ENCODE measurements around the gene MRGPRD.

MRGPRD gene, protein sequence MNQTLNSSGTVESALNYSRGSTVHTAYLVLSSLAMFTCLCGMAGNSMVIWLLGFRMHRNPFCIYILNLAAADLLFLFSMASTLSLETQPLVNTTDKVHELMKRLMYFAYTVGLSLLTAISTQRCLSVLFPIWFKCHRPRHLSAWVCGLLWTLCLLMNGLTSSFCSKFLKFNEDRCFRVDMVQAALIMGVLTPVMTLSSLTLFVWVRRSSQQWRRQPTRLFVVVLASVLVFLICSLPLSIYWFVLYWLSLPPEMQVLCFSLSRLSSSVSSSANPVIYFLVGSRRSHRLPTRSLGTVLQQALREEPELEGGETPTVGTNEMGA

GRCh38 chr11:68980776-68981065 lies at the start of gene MRGPRD:
Gene MRGPRD (minus strand): TSS chr11:68980986. CDS start chr11:68980986, 0 bp downstream.
- Mint-ChIP-seq H3K27ac (ENCODE audit: low read depth) (no peak within 1 kb of the TSS), H3K27me3 (peaks cover 33% of the 10 kb centered on the region), H3K4me1 (no peaks in the 10 kb centered on the region), H3K9me3 (peaks cover 10% of the 10 kb centered on the region), H3K36me3 (ENCODE audit: insufficient read depth) (no peaks in the 10 kb centered on the region), H3K4me3 (no peak within 1 kb of the TSS)
- no peak for ATAC-seq (replicated peaks; ENCODE audit: extremely low read depth, poor library complexity, severe bottlenecking)
- DNase-seq (ENCODE audit: low spot score in 2 of 2) = no peak

- Mint-ChIP-seq H3K4me3 (no peak overlapping the region), H3K4me1 (no peaks in the 10 kb centered on the region), H3K27me3 (peaks cover 22% of the 10 kb centered on the region), H3K9me3 (no peaks in the 10 kb centered on the region), H3K27ac (ENCODE audit: low read depth) (no peak overlapping the region), H3K36me3 (ENCODE audit: insufficient read depth) (no peaks in the 10 kb centered on the region)
- no peak for ATAC-seq (replicated peaks; ENCODE audit: extremely low read depth, poor library complexity, severe bottlenecking)
- DNase-seq (ENCODE audit: low spot score in 2 of 2) = no peak
Observed at GRCh38 chr11:69030301-69030700, 49.5 kb upstream of the MRGPRD start.

DNA sequence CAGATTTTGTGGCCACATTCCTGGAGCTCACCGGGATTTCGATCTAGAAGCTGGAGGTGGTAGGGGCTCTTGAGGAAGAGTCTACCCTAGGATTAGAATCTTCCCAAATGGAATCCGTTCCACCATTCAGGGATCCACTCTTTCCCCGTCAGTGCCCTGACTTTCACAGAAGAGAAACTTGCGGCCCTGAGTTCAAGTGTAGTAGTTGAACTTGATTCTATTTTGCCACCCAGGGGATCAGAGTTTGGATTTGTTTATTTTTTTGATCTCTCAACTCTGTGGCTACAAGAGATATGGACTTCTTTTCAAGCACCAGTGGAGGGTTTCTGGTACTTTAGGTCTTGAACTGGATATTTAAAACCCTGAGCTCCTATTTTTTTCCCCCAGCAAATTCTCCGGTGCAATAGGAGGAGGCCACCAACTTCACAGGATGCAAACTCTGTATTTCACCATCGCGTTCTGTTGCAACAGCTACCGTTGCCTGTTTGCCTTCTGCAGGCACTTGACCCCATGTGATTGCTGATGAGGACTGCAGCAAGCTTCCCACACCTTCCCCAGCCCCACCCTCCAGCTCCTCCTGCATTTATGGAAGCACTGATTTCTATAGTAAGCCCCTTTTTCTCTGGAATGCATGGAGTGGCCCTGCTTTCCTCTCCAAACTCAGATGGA lies 47.1 kb upstream of the MRGPRD start:
- DNase-seq (ENCODE audit: low spot score in 2 of 2) = no peak
- H3K4me1 Mint-ChIP-seq = no peaks in the 10 kb centered on the region
- no peak overlapping the region for H3K27ac Mint-ChIP-seq (ENCODE audit: low read depth)
- H3K9me3 Mint-ChIP-seq = no peaks in the 10 kb centered on the region
- ATAC-seq (replicated peaks; ENCODE audit: extremely low read depth, poor library complexity, severe bottlenecking) = no peak
- peaks cover 3% of the 10 kb centered on the region for H3K27me3 Mint-ChIP-seq
- H3K36me3 Mint-ChIP-seq (ENCODE audit: insufficient read depth) = peaks cover under 1% of the 10 kb centered on the region
- no peak overlapping the region for H3K4me3 Mint-ChIP-seq

GRCh38 chr11:69024509-69024908 lies 43.7 kb upstream of the MRGPRD start:
- no peaks in the 10 kb centered on the region for H3K27me3 Mint-ChIP-seq
- DNase-seq (ENCODE audit: low spot score in 2 of 2) (no peak), ATAC-seq (replicated peaks; ENCODE audit: extremely low read depth, poor library complexity, severe bottlenecking) (no peak)
- no peak overlapping the region for H3K27ac Mint-ChIP-seq (ENCODE audit: low read depth)
- no peaks in the 10 kb centered on the region for H3K9me3 Mint-ChIP-seq
- H3K36me3 Mint-ChIP-seq (ENCODE audit: insufficient read depth) = peaks cover 2% of the 10 kb centered on the region
- H3K4me3 Mint-ChIP-seq = no peak overlapping the region
- H3K4me1 Mint-ChIP-seq = no peaks in the 10 kb centered on the region

- no peak overlapping the region for H3K4me3 Mint-ChIP-seq
- no peaks in the 10 kb centered on the region for H3K27me3 Mint-ChIP-seq
- ATAC-seq (replicated peaks; ENCODE audit: extremely low read depth, poor library complexity, severe bottlenecking) (no peak), DNase-seq (ENCODE audit: low spot score in 2 of 2) (no peak)
- H3K9me3 Mint-ChIP-seq = no peaks in the 10 kb centered on the region
- H3K4me1 Mint-ChIP-seq = no peaks in the 10 kb centered on the region
- peaks cover 2% of the 10 kb centered on the region for H3K36me3 Mint-ChIP-seq (ENCODE audit: insufficient read depth)
- H3K27ac Mint-ChIP-seq (ENCODE audit: low read depth) = no peak overlapping the region
Observed at GRCh38 chr11:69022260-69022659, 41.5 kb upstream of the MRGPRD start.

DNA sequence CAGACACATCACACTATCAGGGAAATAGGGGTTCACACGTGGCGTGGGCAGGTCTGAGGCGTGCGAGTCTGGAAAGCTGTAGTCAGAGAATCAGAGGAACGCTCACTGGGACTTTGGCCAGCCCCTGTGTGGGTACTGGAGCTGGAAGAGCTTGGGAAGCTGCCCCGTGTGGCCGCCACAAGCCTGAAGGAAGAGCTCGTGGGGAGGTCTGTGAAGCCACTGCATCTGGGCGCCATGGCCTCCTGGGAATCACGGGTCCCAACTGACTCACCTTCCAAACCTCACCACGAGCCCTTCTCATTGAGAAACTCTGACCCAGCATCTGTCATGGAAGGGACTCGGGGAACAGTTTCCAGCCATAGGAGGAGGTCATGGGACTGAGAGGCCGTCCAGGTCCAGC lies 38.1 kb upstream of the MRGPRD start:
- Mint-ChIP-seq H3K9me3 (no peaks in the 10 kb centered on the region), H3K4me1 (no peaks in the 10 kb centered on the region), H3K36me3 (ENCODE audit: insufficient read depth) (peaks cover 2% of the 10 kb centered on the region), H3K27ac (ENCODE audit: low read depth) (no peak overlapping the region), H3K27me3 (no peaks in the 10 kb centered on the region), H3K4me3 (no peak overlapping the region)
- DNase-seq (ENCODE audit: low spot score in 2 of 2) (no peak), ATAC-seq (replicated peaks; ENCODE audit: extremely low read depth, poor library complexity, severe bottlenecking) (no peak)

DNA sequence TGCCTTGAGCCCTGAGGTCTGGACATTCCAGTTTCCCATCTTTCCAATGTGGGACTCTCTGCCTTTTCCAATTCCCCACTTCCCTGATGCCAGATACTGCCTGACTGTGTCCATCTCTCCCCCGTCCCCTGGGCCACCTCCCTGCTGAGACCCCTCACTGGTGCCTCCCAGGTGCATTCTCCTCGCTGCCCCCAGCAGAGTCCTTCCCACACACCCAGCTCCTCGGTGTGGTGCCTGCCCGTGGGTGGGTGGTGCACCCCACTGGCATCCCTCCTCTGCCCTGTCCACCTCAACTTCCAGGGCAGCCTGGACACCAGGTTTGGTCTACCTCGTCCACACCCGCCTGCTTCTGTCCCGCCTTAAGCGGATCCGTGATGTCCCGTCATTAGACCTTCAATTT lies 37.2 kb upstream of the MRGPRD start:
- H3K4me1 Mint-ChIP-seq = no peaks in the 10 kb centered on the region
- DNase-seq (ENCODE audit: low spot score in 2 of 2) (no peak), ATAC-seq (replicated peaks; ENCODE audit: extremely low read depth, poor library complexity, severe bottlenecking) (no peak)
- H3K4me3 Mint-ChIP-seq = no peak overlapping the region
- no peaks in the 10 kb centered on the region for H3K9me3 Mint-ChIP-seq
- H3K27ac Mint-ChIP-seq (ENCODE audit: low read depth) = no peak overlapping the region
- no peaks in the 10 kb centered on the region for H3K27me3 Mint-ChIP-seq
- peaks cover 2% of the 10 kb centered on the region for H3K36me3 Mint-ChIP-seq (ENCODE audit: insufficient read depth)

DNA sequence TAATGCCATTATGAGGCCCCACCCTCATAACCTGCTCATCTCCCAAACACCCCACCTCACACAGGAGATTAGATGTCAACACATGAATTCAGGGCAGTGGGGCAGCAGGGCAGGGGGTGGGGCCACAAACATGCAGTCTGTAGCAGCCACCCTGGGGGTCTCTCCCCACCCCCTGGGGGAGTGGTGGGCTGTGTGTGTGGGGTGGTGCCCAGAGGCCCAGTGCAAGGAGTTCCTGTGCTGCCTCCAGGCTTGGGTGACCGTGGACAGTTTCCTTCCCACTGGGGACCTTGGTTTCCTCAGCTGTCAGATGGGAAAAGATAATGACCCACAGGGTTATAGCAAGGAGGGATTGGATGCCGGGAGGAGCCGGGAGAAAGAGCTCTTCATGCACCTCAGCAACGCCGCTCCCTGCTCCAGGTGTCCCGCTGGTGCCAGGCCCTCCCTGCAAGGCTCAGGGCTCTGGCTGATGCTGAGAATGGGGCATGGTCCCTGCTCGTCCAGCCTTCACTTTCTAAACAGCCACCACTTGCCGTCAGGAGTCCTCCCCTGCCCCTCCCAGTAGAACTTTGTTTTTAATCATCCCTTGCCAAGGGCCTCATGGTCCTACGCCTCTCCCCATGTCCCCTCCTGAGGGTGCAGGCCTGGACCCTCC lies 34.2 kb upstream of the MRGPRD start:
- DNase-seq (ENCODE audit: low spot score in 2 of 2) = no peak
- Mint-ChIP-seq H3K36me3 (ENCODE audit: insufficient read depth) (no peaks in the 10 kb centered on the region), H3K4me3 (no peak overlapping the region), H3K4me1 (no peaks in the 10 kb centered on the region), H3K27me3 (peaks cover 20% of the 10 kb centered on the region), H3K27ac (ENCODE audit: low read depth) (no peak overlapping the region), H3K9me3 (no peaks in the 10 kb centered on the region)
- no peak for ATAC-seq (replicated peaks; ENCODE audit: extremely low read depth, poor library complexity, severe bottlenecking)

DNA sequence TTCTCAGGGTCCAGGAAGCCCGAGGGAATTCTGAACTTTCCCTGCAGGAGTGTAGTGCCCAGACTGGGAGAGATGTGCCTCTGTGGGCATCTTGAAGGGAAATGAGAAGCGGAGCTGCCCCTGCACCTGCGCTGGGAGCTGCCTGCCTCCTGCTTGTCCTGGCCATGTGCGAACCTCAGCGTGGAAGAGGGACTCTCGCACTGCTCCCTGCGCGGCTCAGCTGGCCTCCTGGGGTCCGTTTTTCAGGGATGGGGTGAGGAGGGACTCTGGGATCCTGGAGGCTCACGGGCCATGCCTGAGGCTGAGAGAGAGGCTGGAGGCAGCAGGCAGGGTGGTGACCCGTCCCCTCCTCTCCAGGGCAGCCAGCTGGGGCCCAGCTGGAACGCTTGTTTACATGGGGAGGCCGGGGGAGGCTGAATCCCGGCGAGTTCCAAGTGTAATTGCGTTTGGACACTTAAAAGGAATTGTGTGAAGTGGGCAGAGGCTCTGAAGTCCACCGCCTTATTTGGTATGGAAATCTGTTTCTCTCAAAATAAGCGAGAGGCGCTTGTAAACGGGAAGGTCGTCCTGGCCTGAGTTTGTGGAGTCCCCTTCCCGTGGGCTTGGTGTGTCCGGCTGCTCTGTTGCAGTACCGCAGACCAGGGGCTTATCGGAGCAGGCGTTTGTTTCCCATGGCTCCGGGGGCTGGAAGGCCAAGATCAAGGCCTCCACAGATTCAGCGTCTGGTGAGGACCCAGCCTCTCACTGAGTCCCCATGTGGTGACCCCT lies 33.5 kb upstream of the MRGPRD start:
- peaks cover 27% of the 10 kb centered on the region for H3K27me3 Mint-ChIP-seq
- no peaks in the 10 kb centered on the region for H3K4me1 Mint-ChIP-seq
- no peak for DNase-seq (ENCODE audit: low spot score in 2 of 2)
- no peak overlapping the region for H3K27ac Mint-ChIP-seq (ENCODE audit: low read depth)
- no peaks in the 10 kb centered on the region for H3K36me3 Mint-ChIP-seq (ENCODE audit: insufficient read depth)
- no peak overlapping the region for H3K4me3 Mint-ChIP-seq
- H3K9me3 Mint-ChIP-seq = no peaks in the 10 kb centered on the region
- no peak for ATAC-seq (replicated peaks; ENCODE audit: extremely low read depth, poor library complexity, severe bottlenecking)

GRCh38 chr11:69013009-69013951 lies 32.5 kb upstream of the MRGPRD start, which contains the start of gene MRGPRF:
Gene MRGPRF (minus strand): TSS chr11:69013246. CDS start chr11:69009901, 3,345 bp downstream.
- Mint-ChIP-seq H3K27me3 (peaks cover 35% of the 10 kb centered on the region), H3K4me3 (no peak within 1 kb of the TSS), H3K4me1 (no peaks in the 10 kb centered on the region), H3K36me3 (ENCODE audit: insufficient read depth) (no peaks in the 10 kb centered on the region), H3K9me3 (no peaks in the 10 kb centered on the region), H3K27ac (ENCODE audit: low read depth) (no peak within 1 kb of the TSS)
- DNase-seq (ENCODE audit: low spot score in 2 of 2) (no peak), ATAC-seq (replicated peaks; ENCODE audit: extremely low read depth, poor library complexity, severe bottlenecking) (no peak)

DNA sequence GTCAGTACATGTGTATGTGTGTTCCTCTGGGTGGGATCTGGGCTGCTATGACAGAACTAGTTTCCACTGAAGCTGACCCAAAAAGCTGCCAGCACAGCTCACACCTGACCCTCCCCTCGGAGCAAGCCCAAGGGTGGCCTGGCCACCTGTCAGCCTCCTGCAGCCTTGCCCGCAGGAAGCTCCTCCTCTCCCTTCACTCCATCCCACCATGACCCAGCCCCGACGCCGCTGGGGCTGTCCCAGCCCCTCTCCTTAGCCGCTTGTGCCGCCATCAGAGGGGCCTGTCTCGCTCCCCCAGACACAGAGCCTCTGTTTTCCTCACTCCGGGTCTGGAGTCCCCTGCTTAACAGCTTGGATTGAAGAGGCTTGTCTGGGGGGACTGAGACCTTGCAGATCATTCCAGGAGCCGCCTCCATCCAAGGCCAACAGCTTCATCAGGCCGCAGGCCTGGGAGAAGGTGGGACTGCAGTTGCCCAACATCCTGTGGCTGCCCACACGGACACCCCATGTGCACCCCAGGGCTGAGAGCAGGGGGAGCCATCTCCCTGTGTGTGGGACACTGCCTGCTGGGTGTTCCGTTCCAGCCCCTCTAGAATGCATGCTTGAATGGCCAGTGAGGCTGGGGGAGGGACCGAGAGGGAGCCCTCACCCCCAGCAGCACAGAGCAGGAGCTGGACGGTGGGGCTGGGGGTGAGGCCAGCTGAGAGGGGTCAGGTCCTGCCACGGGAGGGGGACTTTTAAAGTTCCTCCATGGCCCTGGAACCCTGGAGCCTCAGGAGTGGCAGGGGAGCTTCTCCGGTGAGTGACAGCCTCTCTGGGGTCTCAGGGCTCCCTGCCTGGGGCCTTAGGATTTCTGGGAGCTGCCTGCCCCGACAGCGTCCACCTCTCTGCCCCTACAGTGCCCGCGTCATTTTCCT lies 31.6 kb upstream of the MRGPRD start:
- DNase-seq (ENCODE audit: low spot score in 2 of 2) (no peak), ATAC-seq (replicated peaks; ENCODE audit: extremely low read depth, poor library complexity, severe bottlenecking) (no peak)
- no peak overlapping the region for H3K27ac Mint-ChIP-seq (ENCODE audit: low read depth)
- no peak overlapping the region for H3K4me3 Mint-ChIP-seq
- H3K9me3 Mint-ChIP-seq = no peaks in the 10 kb centered on the region
- H3K36me3 Mint-ChIP-seq (ENCODE audit: insufficient read depth) = no peaks in the 10 kb centered on the region
- H3K27me3 Mint-ChIP-seq = peaks cover 35% of the 10 kb centered on the region
- H3K4me1 Mint-ChIP-seq = no peaks in the 10 kb centered on the region

All from central memory CD8-positive, alpha-beta T cell (primary cell).